Common myeloid progenitor, CD34-positive (primary cell): Measurements from ENCODE around the gene MOSPD2.

Experiments used
- CTCF ChIA-PET: fragments of 350-600 bp; sonication (Branson Sonifier 250); formaldehyde crosslinking; loops from one replicate; lab custom pipeline; 2021; ENCODE audit warnings: antibody characterized with exemption; lab: Charles Lee
- POLR2A ChIA-PET: fragments of 350-600 bp; sonication (Branson Sonifier 250); formaldehyde crosslinking; loops from one replicate; lab custom pipeline; 2021; ENCODE audit warnings: antibody characterized with exemption; lab: Charles Lee
- DNase-seq, 3 donors: peaks; one replicate each; pipeline versions ENCODE4 v3.0.0 to v3.0.0-alpha.2; 2013
- H3K27ac ChIP-seq, 2 experiments: 1 replicate in 1 of 2; 2 replicates in 1 of 2; pipeline ENCODE4 v1.7.0; 2013; ENCODE audit warnings: inconsistent platforms in 2 of 2, low read length in 2 of 2, mild to moderate bottlenecking in 2 of 2, low read depth in 1 of 2, moderate library complexity in 1 of 2; ENCODE audit not compliant: severe bottlenecking in 2 of 2, insufficient read depth in 1 of 2, poor library complexity in 1 of 2
- H3K27me3 ChIP-seq, 5 experiments: replicated peaks in 2 of 5; 1 replicate in 3 of 5; 2 replicates in 2 of 5; pipeline versions ENCODE4 v1.6.1 to v1.7.0; 2013; ENCODE audit warnings: low read length in 4 of 5, mild to moderate bottlenecking in 2 of 5, moderate library complexity in 2 of 5, inconsistent platforms in 1 of 5; ENCODE audit not compliant: insufficient read depth in 5 of 5, control insufficient read depth in 4 of 5
- H3K36me3 ChIP-seq, 4 experiments: 1 replicate in 2 of 4; 2 replicates in 2 of 4; pipeline versions ENCODE4 v1.6.1 to v1.7.0; 2013; ENCODE audit warnings: low read length in 3 of 4, control low read depth in 1 of 4, mild to moderate bottlenecking in 1 of 4; ENCODE audit not compliant: control insufficient read depth in 4 of 4, insufficient read depth in 4 of 4
- H3K4me1 ChIP-seq, 4 experiments: 1 replicate in 3 of 4; 2 replicates in 1 of 4; pipeline versions ENCODE4 v1.6.1 to v1.7.1; 2013; ENCODE audit warnings: low read length in 3 of 4, mild to moderate bottlenecking in 3 of 4, control low read depth in 1 of 4, inconsistent platforms in 1 of 4, moderate library complexity in 1 of 4; ENCODE audit not compliant: control insufficient read depth in 4 of 4, insufficient read depth in 4 of 4; ENCODE audit errors: control extremely low read depth in 1 of 4
- H3K4me3 ChIP-seq, 7 experiments: 1 replicate in 4 of 7; 2 replicates in 3 of 7; pipeline versions ENCODE4 v1.5.1 to v1.7.0; 2013; ENCODE audit warnings: mild to moderate bottlenecking in 7 of 7, low read length in 6 of 7, moderate library complexity in 6 of 7, inconsistent platforms in 2 of 7, low read depth in 2 of 7, control low read depth in 1 of 7; ENCODE audit not compliant: insufficient read depth in 4 of 7, control insufficient read depth in 1 of 7; ENCODE audit errors: extremely low read depth in 1 of 7
- H3K9me3 ChIP-seq, 5 experiments: 1 replicate in 4 of 5; 2 replicates in 1 of 5; pipeline versions ENCODE4 v1.6.1 to v1.7.1; 2013; ENCODE audit warnings: low read length in 4 of 5, mild to moderate bottlenecking in 2 of 5, inconsistent platforms in 1 of 5, low read depth in 1 of 5, moderate library complexity in 1 of 5; ENCODE audit not compliant: control insufficient read depth in 4 of 5, insufficient read depth in 2 of 5; ENCODE audit errors: control extremely low read depth in 1 of 5
- WGBS: methylation state at CpG from one replicate; pipeline ENCODE4 v1.1.5; 2013; ENCODE audit not compliant: insufficient coverage; 5-methylcytosine and 5-hydroxymethylcytosine counted together

Gene MOSPD2

GRCh38 chrX:14936561-14936960 lies 63.3 kb downstream of the MOSPD2 start:
- CTCF ChIA-PET: no interaction called here
- 94% methylated on average over 4 of the region's 5 CpGs for WGBS
- H3K27ac ChIP-seq: no peak overlapping the region

DNA sequence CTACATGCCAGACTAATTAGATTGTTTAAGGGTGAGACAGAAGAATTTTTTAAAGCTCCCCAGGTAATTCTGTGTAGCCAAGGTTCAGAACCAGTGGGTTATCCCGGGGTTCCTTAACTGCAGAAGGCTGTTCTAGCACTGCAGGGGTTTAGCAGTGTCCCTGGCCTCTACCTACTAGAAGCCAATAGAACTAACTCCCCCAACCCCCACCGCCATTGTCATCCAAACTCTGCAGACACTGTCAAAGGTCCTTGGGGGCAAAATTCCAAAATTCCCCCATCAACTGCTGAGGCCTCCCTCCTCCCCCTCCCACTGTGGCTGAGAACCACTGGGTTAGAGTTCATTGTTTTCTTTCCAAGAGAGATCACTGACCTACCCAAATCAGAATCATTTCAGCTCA lies 66.4 kb downstream of the MOSPD2 start:
- ChIA-PET POLR2A (no interaction called here), CTCF (no interaction called here)
- H3K36me3 ChIP-seq: no peaks in the 10 kb centered on the region
- H3K4me3 ChIP-seq: no peak overlapping the region
- H3K9me3 ChIP-seq: no peaks in the 10 kb centered on the region
- H3K4me1 ChIP-seq: no peaks in the 10 kb centered on the region
- no peak overlapping the region for H3K27ac ChIP-seq
- H3K27me3 ChIP-seq: peaks cover 0 to 3% (median 0%) of the 10 kb centered on the region in 5 experiments
- 71% methylated on average over 1 of the region's 2 CpGs for WGBS
- no peak for DNase-seq

More at GRCh38 chrX:14936561-14936960, 63.3 kb downstream of the MOSPD2 start:
- no peak for DNase-seq
- Histone ChIP-seq H3K36me3 (no peaks in the 10 kb centered on the region), H3K4me1 (no peaks in the 10 kb centered on the region), H3K27me3 (peaks cover 0 to 3% (median 0%) of the 10 kb centered on the region in 5 experiments), H3K9me3 (no peaks in the 10 kb centered on the region), H3K4me3 (no peak overlapping the region)
- POLR2A ChIA-PET: no interaction called here

DNA sequence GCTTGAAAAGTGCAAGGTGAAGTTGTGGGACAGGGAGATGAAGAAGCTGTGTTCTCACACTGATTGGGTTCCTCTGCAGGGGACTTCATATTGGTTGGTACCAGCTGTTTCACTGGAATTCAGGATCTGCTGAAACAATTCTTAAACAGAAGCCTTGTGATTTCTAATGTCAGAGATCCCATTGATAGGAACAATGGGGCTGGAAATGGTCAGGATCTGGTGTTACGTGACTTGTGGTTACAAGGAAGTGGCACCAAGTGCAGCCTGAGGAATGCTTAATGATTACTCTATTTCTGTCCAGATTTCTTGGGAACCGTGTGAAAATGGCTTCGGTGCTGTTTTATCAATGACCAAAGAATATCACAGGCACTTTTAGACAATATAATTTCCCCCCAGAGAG lies 68.1 kb downstream of the MOSPD2 start:
- ChIA-PET CTCF (no interaction called here), POLR2A (no interaction called here)
- DNase-seq: no peak
- Histone ChIP-seq H3K4me1 (no peaks in the 10 kb centered on the region), H3K27ac (no peak overlapping the region), H3K27me3 (peaks cover 0 to 3% (median 0%) of the 10 kb centered on the region in 5 experiments), H3K4me3 (no peak overlapping the region), H3K9me3 (no peaks in the 10 kb centered on the region), H3K36me3 (no peaks in the 10 kb centered on the region)
- WGBS: 87% methylated on average over 3 of the region's 3 CpGs

DNA sequence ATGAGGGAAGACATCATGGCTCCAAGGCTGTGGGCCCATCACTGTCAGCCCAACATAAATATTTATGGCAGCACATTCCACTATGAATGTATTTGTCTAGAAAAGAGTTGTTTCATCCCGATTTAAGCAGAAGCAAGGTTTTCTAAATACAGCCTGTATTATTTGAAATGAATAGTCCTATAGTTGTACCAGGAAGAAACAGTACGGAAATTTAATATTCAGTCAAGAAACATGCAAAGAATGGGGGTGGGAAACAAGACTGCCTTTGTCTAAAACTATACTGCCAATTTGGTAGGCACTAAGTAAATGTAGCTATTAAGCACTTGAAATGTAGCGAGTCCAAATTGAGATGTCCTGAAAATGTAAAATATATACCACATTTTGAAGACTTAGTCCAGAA lies 69.1 kb downstream of the MOSPD2 start:
- WGBS: no CpG with 5 or more reads among the region's 3 CpGs
- Histone ChIP-seq H3K9me3 (no peaks in the 10 kb centered on the region), H3K27me3 (peaks cover 0 to 3% (median 0%) of the 10 kb centered on the region in 5 experiments), H3K4me3 (no peak overlapping the region), H3K4me1 (no peaks in the 10 kb centered on the region), H3K27ac (no peak overlapping the region), H3K36me3 (no peaks in the 10 kb centered on the region)
- ChIA-PET POLR2A (no interaction called here), CTCF (no interaction called here)
- no peak for DNase-seq

- no peak for DNase-seq
- POLR2A ChIA-PET: no interaction called here
- Histone ChIP-seq H3K36me3 (no peaks in the 10 kb centered on the region), H3K27me3 (peaks cover 0 to 3% (median 0%) of the 10 kb centered on the region in 5 experiments), H3K27ac (no peak overlapping the region), H3K4me1 (no peaks in the 10 kb centered on the region), H3K9me3 (no peaks in the 10 kb centered on the region), H3K4me3 (no peak overlapping the region)
- WGBS: no CpG with 5 or more reads among the region's 2 CpGs
- CTCF ChIA-PET: interaction anchor here (0.6 kb wide), 1 partner anchor 145 kb away, joined by 3 read pairs; no protein-coding TSS in a partner anchor
These were observed 70.7 kb downstream of the MOSPD2 start for GRCh38 chrX:14943962-14944361.

DNA sequence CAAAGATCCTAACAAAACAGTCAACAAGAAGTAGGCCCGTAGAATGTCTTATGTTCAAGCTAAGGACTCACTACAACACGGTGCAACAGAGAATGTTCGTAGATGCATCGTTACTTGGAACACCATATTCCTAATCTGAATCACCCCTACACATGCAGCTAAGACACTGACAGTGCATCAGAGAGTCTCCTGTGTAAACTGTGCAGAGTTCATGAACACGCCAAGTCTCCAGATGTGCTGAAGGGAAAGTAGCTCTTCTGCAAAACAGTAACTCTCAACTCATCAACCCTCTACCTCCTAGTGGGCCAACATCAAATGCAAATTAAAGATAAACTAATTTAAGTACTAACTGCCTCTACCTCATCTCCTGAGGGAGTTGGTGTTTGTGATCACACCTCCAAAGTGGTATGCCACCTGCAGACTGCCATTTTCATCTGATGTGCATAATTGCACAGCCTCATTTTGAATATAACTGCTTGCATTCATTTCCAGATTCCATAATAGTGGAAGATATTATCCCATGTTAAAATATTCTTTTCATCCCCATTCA lies 73.5 kb downstream of the MOSPD2 start:
- ChIA-PET CTCF (no interaction called here), POLR2A (no interaction called here)

DNA sequence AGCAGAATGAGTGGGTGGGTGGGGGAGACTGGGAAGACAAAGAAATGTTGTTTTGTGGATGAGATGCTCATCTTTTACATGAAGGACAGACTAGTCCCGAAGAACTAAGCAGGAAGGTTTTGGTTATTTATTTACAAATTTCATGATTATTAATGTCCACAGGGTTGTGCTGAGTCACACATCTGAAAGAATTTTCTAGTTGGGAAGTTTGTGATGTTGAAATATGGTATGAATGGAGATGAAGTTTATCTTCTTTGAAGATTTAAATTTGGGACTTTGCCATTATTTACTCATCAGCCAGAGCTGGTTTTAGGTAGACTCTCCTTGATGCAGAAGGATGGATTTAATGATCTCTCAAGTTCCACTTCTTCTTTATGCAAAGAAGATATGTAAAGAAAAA lies 75.5 kb downstream of the MOSPD2 start:
- CTCF ChIA-PET: no interaction called here
- WGBS: no CpG with 5 or more reads among the region's 1 CpG
- no peak overlapping the region for H3K4me3 ChIP-seq
- H3K9me3 ChIP-seq: no peaks in the 10 kb centered on the region
- H3K27ac ChIP-seq: no peak overlapping the region
- H3K36me3 ChIP-seq: no peaks in the 10 kb centered on the region
- no peaks in the 10 kb centered on the region for H3K4me1 ChIP-seq
- no peaks in the 10 kb centered on the region for H3K27me3 ChIP-seq
- DNase-seq: no peak
- POLR2A ChIA-PET: no interaction called here

More for the DNA sequence above, 73.5 kb downstream of the MOSPD2 start:
- Histone ChIP-seq H3K9me3 (no peaks in the 10 kb centered on the region), H3K27me3 (no peaks in the 10 kb centered on the region), H3K4me1 (no peaks in the 10 kb centered on the region), H3K4me3 (no peak overlapping the region), H3K36me3 (no peaks in the 10 kb centered on the region), H3K27ac (no peak overlapping the region)
- WGBS: 75% methylated on average over 2 of the region's 5 CpGs
- no peak for DNase-seq
